Liver (tissue), 9 donors: ENCODE data around the gene TMEM129. TPM values are rescaled to one million over a fixed set of nuclear protein-coding genes. Genes with fewer than 3 reads are reported as not detected.

Experiments
- DNase-seq: peaks from one replicate; pipeline ENCODE4 v3.0.0-alpha.2; 2017; ENCODE audit warnings: low spot score
- H3K27ac ChIP-seq, 2 donors: one replicate each; pipeline ENCODE4 v1.7.0; 2013; ENCODE audit warnings: inconsistent platforms in 2 of 2, low read length in 2 of 2, control low read depth in 1 of 2, low read depth in 1 of 2, mild to moderate bottlenecking in 1 of 2
- H3K27me3 ChIP-seq, 4 donors: one replicate each; pipeline versions ENCODE4 v1.6.1 to v1.7.0; 2013; ENCODE audit warnings: low read length in 3 of 4, inconsistent platforms in 1 of 4, mild to moderate bottlenecking in 1 of 4, moderate library complexity in 1 of 4; ENCODE audit not compliant: control insufficient read depth in 4 of 4, insufficient read depth in 4 of 4
- H3K36me3 ChIP-seq, 4 donors: one replicate each; pipeline versions ENCODE4 v1.6.1 to v1.7.0; 2013; ENCODE audit warnings: low read length in 3 of 4, mild to moderate bottlenecking in 3 of 4, low read depth in 1 of 4, moderate library complexity in 1 of 4; ENCODE audit not compliant: control insufficient read depth in 4 of 4, insufficient read depth in 3 of 4
- H3K4me1 ChIP-seq, 4 donors: one replicate each; pipeline versions ENCODE4 v1.6.1 to v1.7.0; 2013; ENCODE audit warnings: low read length in 3 of 4, mild to moderate bottlenecking in 3 of 4, moderate library complexity in 1 of 4; ENCODE audit not compliant: control insufficient read depth in 4 of 4, insufficient read depth in 4 of 4
- H3K4me3 ChIP-seq, 3 donors: one replicate each; pipeline versions ENCODE4 v1.6.1 to v1.7.0; 2013; ENCODE audit warnings: low read length in 3 of 3, control low read depth in 1 of 3, low read depth in 1 of 3, mild to moderate bottlenecking in 1 of 3
- H3K9ac ChIP-seq, 2 donors: one replicate each; pipeline ENCODE4 v1.7.0; 2013; ENCODE audit warnings: low read length in 2 of 2, mild to moderate bottlenecking in 2 of 2, moderate library complexity in 2 of 2, control low read depth in 1 of 2, low read depth in 1 of 2
- H3K9me3 ChIP-seq, 4 donors: one replicate each; pipeline versions ENCODE4 v1.6.1 to v1.7.0; 2013; ENCODE audit warnings: low read length in 3 of 4; ENCODE audit not compliant: control insufficient read depth in 4 of 4
- ATF3 ChIP-seq: IDR thresholded peaks from 2 replicates; pipeline ENCODE4 v1.6.1; 2016; ENCODE audit warnings: antibody characterized with exemption
- CTCF ChIP-seq: fragments of 150-350 bp; IDR thresholded peaks from 2 replicates; pipeline ENCODE4 v1.5.1; 2017; ENCODE audit warnings: improper control_type of control experiment, low read depth, low read length; ENCODE audit not compliant: missing input control
- EGR1 ChIP-seq, 2 donors: IDR thresholded peaks; 2 replicates each; pipeline ENCODE4 v1.6.1; 2016 to 2018; ENCODE audit warnings: antibody characterized with exemption in 2 of 2, low read depth in 2 of 2
- FOXA1 ChIP-seq: IDR thresholded peaks from 2 replicates; pipeline ENCODE4 v1.6.1; 2016; ENCODE audit warnings: antibody characterized with exemption
- FOXA2 ChIP-seq: IDR thresholded peaks from 2 replicates; pipeline ENCODE4 v1.6.1; 2016; ENCODE audit warnings: antibody characterized with exemption
- GABPA ChIP-seq, 2 donors: IDR thresholded peaks in 1 of 2; conservative IDR thresholded peaks in 1 of 2; 2 replicates each; pipeline ENCODE4 v1.6.1; 2016; ENCODE audit warnings: antibody characterized with exemption in 2 of 2, mild to moderate bottlenecking in 1 of 2, moderate library complexity in 1 of 2
- HNF4A ChIP-seq, 2 donors: conservative IDR thresholded peaks; 2 replicates each; pipeline ENCODE4 v1.6.1; 2016; ENCODE audit warnings: antibody characterized with exemption in 2 of 2, mild to moderate bottlenecking in 2 of 2
- HNF4G ChIP-seq: IDR thresholded peaks from 2 replicates; pipeline ENCODE4 v1.6.1; 2016; ENCODE audit warnings: antibody characterized with exemption
- JUND ChIP-seq, 2 donors: IDR thresholded peaks; 2 replicates each; pipeline ENCODE4 v1.6.1; 2016; ENCODE audit warnings: antibody characterized with exemption in 2 of 2
- MAX ChIP-seq: IDR thresholded peaks from 2 replicates; pipeline ENCODE4 v1.6.1; 2016; ENCODE audit warnings: antibody characterized with exemption
- NR2F2 ChIP-seq: IDR thresholded peaks from 2 replicates; pipeline ENCODE4 v1.6.1; 2016; ENCODE audit warnings: antibody characterized with exemption
- RAD21 ChIP-seq, 2 donors: IDR thresholded peaks; 2 replicates each; pipeline ENCODE4 v1.6.1; 2016; ENCODE audit warnings: antibody characterized with exemption in 2 of 2, mild to moderate bottlenecking in 2 of 2
- REST ChIP-seq: IDR thresholded peaks from 2 replicates; pipeline ENCODE4 v1.6.1; 2016; ENCODE audit warnings: antibody characterized with exemption, mild to moderate bottlenecking
- RXRA ChIP-seq, 2 donors: IDR thresholded peaks; 2 replicates each; pipeline ENCODE4 v1.6.1; 2017 to 2018; ENCODE audit warnings: antibody characterized with exemption in 2 of 2, mild to moderate bottlenecking in 1 of 2
- TAF1 ChIP-seq: conservative IDR thresholded peaks from 2 replicates; pipeline ENCODE4 v1.6.1; 2016; ENCODE audit warnings: antibody characterized with exemption, mild to moderate bottlenecking
- YY1 ChIP-seq: IDR thresholded peaks from 2 replicates; pipeline ENCODE4 v1.6.1; 2016; ENCODE audit warnings: antibody characterized with exemption, mild to moderate bottlenecking
- ZBTB33 ChIP-seq: IDR thresholded peaks from 2 replicates; pipeline ENCODE4 v1.6.1; 2016; ENCODE audit warnings: antibody characterized with exemption
- WGBS: extraction: QIAGEN DNeasy Blood & Tissue Kit; methylation state at CpG from one replicate; pipeline ENCODE4 v1.1.7; 2013; 5-methylcytosine and 5-hydroxymethylcytosine counted together
- polyA plus RNA-seq, 2 donors: library from polyadenylated mRNA; stranded (reverse) in 1 of 2; unstranded in 1 of 2; fragments of 200-250 nt in 1 of 2; fragments of >200 nt in 1 of 2; fragmentation: Nextera tagmentation in 1 of 2; extraction: Ambion mirVana in 1 of 2; gene quantifications; one replicate each; pipeline versions ENCODE4 v1.2.1 to v1.2.3, GENCODE V29; 2013 to 2015
- total RNA-seq, 2 donors: library from RNA; depleted of rRNA; stranded (reverse); fragments of >200 nt; gene quantifications; one replicate each; pipeline ENCODE4 v1.2.3, GENCODE V29; 2014
- donor health status: healthy.
- donor health status: healthy.
- donor health status: healthy.
- donor health status: healthy.
- donor health status: healthy.

The TMEM129 gene
- total and polyA plus RNA-seq, 4 donors, result 12.2 to 37.0 (median 21.8) TPM

GRCh38 chr4:1745165-1745564 lies 24.0 kb upstream of the TMEM129 start (continued):
- TF ChIP-seq MAX (no peak), ATF3 (no peak), RAD21 (IDR thresholded peaks at IDR 0.05) (no peak), TAF1 (no peak), YY1 (peak; percentile 67), HNF4A (conservative IDR thresholded peaks at IDR 0.05) (peak; percentile 96 to 98), FOXA1 (peak; percentile 20), RXRA (IDR thresholded peaks at IDR 0.05) (peak; percentile 76 to 86)

GRCh38 chr4:1744552-1744951 lies 23.4 kb upstream of the TMEM129 start:
- H3K36me3 ChIP-seq, result peaks cover 0 to 2% (median 0%) of the 10 kb centered on the region in 4 donors
- no peaks in the 10 kb centered on the region for H3K27me3 ChIP-seq
- DNase-seq, result no peak
- peak overlapping the region; percentile 71 to 72 for H3K27ac ChIP-seq
- WGBS, result 83% methylated on average over 14 of the region's 14 CpGs
- TF ChIP-seq MAX, result no peak
- TF ChIP-seq RXRA (IDR thresholded peaks at IDR 0.05), result no peak
- no peak for TF ChIP-seq TAF1
- no peak for TF ChIP-seq CTCF
- no peak for TF ChIP-seq FOXA1
- TF ChIP-seq YY1, result no peak
- no peak for TF ChIP-seq GABPA (IDR thresholded peaks at IDR 0.05 in 1 of 2, conservative IDR thresholded peaks at IDR 0.05 in 1 of 2)
- TF ChIP-seq RAD21 (IDR thresholded peaks at IDR 0.05), result no peak
- TF ChIP-seq HNF4G, result no peak
- TF ChIP-seq NR2F2, result no peak
- TF ChIP-seq FOXA2, result no peak
- no peak for TF ChIP-seq JUND (IDR thresholded peaks at IDR 0.05)
- no peak for TF ChIP-seq EGR1 (IDR thresholded peaks at IDR 0.05; ENCODE audit: low read depth in 2 of 2)
- TF ChIP-seq ZBTB33, result no peak
- no peak for TF ChIP-seq REST
- TF ChIP-seq ATF3, result no peak
- H3K4me1 ChIP-seq, result peaks cover 11 to 30% (median 19%) of the 10 kb centered on the region in 4 donors
- H3K9me3 ChIP-seq, result no peaks in the 10 kb centered on the region
- no peak overlapping the region for H3K9ac ChIP-seq
- no peak overlapping the region for H3K4me3 ChIP-seq
